Right lobe of liver (tissue), 4 donors: Measurements from ENCODE around the gene JUN.
A peak's percentile ranks its signal among the peaks of the same experiment; 100 is the strongest.

Source experiments
- POLR2A ChIP-seq: fragments of 450-650 bp; IDR thresholded peaks from one replicate; pipeline ENCODE4 v1.6.1; 2017; ENCODE audit warnings: antibody characterized with exemption, mild to moderate bottlenecking
- TF ChIP-seq, protein P1 (sequence below), 4 donors: fragments of 200-600 bp in 3 of 4; fragments of 450-650 bp in 1 of 4; IDR thresholded peaks; one replicate each; pipeline versions ENCODE4 v1.5.1 to v1.8.0; 2016 to 2022; ENCODE audit warnings: antibody characterized with exemption in 4 of 4, mild to moderate bottlenecking in 2 of 4
- donor health status: DM: no; HTN: no; CAD: no.
- donor health status: DM: no; HTN: no; CAD: no.
- donor health status: DM: no; HTN: yes; CAD: no.

DNA sequence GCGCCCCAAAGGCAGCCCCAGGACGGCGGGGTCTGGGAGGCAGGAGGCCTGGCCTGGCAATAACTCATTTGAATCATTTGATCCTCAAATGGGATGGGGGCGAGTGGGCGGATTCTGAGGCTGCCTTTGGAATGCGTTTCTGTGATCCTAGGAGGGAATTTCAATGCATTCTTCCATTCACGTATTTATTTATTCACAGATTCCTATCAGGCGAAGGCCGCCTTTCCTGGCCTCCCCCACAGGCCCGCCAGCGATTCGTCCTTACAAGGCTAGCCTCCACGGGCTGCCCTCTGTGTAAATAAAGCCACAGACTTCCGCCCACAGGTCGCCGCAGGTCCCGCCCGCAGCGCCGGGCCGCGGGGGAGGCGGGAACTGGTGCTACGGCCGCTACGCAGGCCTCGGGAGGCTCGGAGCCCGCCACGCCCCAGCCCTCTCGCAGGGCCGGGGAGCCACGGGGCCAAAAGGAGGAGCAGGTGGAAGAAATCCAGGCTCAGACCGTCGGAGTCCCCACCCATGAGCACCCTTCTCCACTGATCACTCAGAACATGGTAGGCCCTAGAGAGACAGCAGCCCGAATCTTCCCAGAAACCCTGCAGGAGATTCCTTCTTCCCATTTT, 31.3 kb upstream of the JUN start:
- TF ChIP-seq, protein P1, sequence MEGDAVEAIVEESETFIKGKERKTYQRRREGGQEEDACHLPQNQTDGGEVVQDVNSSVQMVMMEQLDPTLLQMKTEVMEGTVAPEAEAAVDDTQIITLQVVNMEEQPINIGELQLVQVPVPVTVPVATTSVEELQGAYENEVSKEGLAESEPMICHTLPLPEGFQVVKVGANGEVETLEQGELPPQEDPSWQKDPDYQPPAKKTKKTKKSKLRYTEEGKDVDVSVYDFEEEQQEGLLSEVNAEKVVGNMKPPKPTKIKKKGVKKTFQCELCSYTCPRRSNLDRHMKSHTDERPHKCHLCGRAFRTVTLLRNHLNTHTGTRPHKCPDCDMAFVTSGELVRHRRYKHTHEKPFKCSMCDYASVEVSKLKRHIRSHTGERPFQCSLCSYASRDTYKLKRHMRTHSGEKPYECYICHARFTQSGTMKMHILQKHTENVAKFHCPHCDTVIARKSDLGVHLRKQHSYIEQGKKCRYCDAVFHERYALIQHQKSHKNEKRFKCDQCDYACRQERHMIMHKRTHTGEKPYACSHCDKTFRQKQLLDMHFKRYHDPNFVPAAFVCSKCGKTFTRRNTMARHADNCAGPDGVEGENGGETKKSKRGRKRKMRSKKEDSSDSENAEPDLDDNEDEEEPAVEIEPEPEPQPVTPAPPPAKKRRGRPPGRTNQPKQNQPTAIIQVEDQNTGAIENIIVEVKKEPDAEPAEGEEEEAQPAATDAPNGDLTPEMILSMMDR (IDR thresholded peaks at IDR 0.05): peak in 1 of 4 donors; percentile 6
- TF ChIP-seq POLR2A: peak; percentile 74
